NOMO-1 treated with dmso at 0.1 percent for 144 hours (cell line): ENCODE results near the gene DHRS3.
"Not testable (repeated sequence)": the region's sequence is repeated elsewhere in the genome, so short reads cannot be mapped to it uniquely, and the experiment has no call there.

Experiments used
- DNase-seq: peaks from one replicate; lab custom pipeline; 2025; ENCODE audit not compliant: unreplicated experiment; lab: John Stamatoyannopoulos, UW

The DHRS3 gene

DNA sequence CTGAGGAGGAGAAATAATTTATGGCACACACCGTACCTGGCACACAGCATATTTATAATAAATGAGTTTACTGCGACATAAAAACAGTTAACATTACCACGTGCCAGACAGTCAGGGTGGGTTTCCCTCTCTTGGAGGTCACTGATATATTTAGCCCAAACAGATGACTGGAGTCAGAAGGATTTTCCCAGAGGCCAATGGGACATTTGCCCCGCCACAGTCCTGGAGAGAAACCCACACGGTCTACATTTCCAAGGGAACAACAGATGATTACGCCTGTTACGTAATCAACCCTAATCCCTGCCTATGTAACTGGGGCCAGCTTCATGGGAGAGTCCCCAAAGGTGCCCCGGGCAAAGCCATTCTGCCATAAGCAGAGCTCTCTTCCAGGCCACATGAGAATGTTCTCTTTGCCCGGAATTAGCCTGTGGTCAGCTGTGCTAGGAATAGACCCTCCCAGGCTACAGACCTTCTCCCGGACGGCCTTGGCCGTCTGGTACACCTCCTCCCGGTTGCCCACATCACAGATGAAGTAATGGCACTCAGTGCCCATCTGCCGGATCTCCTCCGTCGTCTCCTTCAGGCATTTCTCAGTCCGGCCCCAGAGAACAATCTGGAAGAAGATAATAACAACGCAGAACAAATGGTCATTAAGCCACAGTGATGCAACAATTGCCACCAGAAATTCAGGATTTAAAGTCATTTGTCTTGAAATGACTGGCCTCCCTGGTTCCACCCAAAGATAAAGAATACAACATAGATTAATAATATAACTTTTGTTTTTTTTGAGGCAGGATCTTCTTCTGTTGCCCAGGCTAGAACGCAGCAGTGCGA lies 37.7 kb downstream of the DHRS3 start:
- DNase-seq = no peak

DNA sequence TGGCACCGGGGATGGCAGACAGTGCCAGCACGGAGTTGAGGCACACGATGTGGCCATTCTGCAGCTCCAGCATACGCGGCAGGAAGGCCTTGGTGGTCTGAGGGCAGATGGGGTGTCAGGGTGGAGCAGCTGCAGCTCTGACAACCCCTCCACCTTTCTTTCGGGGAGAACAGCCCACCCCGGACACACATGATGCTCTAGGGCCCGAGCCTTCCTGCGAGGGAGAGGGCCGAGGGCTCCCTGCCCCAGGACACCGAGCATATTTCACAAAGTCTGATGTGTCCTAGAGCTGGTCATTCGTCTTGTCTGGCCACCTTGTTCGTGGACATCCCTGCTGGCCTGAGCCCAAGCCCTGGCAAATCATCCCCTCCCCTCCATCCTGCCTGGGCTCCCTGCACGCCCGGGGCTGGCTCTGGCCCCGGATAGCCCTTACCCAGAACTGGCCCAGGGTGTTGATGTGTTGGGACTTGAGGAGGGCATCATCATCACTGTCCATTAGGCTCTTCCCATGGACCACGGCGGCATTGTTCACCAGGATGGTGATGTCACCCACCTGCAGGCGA lies 39.1 kb downstream of the DHRS3 start:
- no peak for DNase-seq

DNA sequence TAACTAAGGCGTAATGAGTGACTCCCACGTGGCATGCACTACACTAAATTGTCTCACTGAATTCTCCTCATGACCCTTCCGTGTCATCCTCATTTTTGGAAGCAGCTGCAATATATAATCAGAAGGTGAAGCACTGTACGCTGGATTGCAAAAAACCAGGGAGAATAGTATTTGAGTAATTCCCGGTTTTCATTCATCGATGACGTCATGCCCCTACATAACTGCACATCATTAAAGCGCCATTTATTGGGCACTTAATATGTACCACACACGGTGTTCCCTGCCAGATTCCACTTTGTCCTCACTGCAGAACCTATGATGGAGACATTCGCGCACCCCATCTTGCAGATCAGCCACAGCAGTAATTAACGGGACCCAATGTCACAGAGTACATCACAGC lies 41.0 kb downstream of the DHRS3 start:
- no peak for DNase-seq

DNA sequence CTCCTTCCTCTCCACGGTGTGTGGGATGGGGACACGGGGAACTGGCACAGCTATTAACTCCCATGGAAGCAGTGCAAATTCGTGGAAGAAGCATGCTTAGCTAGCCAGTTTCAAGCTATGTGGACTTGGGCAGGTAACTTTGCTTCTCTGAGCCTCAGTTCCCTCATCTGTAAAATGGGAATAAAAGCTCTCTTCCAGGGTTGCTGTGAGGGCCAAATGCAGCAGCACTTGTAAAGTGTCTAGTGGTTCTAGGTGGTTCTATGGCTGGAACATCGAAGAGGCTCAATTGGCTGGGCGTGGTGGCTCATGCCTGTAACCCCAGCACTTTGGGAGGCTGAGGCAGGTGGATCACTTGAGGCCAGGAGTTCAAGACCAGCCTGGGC lies 43.3 kb downstream of the DHRS3 start:
- DNase-seq = no peak

DNA sequence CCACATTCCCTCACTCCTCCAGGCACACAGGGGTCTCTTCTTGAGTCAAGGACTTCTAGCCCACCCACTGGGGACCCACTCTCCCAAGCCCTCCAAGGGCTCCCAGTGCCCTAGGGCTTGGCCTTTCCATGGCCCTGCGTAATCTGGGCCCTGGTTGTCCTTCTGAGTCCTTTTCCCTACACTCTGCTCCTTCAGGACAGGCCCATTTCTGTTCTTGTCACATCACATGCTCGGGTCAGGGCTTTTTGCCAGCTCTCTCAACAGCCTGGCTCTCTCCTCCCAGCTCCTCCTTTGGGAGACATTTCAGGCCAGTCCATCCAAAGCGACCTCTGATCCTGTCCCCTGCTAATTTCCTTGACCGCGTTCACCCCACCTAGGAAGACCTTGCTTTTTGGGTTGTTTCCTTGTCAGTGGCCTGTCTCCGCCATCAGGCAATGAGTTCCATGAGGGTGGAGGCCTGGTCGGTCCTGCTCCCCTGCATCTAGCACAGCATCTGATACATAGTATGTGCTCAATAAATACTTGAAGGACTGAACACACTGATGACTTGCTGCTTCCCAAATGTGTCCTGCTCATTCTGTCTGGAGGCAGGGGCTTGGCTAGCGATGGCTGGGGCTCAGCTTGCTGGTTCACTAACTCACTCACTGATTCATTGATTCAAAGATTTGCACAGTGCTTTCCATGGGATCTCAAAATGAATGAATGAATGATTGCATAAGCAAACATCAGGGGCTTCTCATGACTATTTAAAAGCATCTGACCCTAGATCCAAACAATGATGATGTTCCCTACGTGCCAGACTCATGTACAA lies 44.8 kb downstream of the DHRS3 start:
- DNase-seq = no peak

DNA sequence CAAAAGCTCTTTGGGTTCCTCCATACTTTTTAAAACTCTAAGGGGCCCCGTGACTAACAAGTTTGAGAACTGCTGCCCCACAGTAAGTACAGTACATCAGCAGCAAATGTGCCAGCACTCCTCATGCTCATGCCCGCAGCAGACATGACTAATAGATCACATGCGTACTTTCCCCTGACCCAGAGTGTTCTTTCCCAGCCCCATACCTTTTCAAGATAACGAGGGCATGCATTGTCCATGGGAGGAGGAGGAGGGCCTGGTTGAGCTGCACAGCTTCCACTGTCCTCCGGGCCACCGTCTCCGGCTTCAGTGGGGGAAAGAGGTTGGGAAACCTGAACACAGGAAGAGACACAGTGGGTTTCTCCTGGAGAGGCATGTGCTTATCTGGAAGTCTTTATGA lies 45.5 kb downstream of the DHRS3 start:
- no peak for DNase-seq

DNA sequence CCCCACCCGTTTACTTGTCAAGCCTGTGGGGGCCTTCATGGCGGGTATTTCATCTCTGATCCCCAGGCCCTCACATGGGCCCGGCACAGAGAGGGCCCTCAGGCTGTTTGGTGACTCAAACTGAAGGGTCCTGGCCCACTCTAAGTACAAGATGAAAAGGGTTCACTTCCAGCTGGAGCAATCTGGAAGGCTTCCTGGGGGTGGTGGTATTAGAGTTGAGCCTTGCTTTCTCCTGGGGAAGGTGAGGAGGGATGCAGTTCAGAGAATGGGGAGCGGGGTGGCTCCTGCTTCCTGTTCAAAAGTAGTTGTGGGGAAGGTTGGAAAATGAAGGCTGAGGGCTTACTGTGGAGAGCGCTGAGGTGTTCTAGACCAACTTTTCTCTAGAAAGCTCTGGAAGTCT lies 47.7 kb downstream of the DHRS3 start:
- no peak for DNase-seq

DNA sequence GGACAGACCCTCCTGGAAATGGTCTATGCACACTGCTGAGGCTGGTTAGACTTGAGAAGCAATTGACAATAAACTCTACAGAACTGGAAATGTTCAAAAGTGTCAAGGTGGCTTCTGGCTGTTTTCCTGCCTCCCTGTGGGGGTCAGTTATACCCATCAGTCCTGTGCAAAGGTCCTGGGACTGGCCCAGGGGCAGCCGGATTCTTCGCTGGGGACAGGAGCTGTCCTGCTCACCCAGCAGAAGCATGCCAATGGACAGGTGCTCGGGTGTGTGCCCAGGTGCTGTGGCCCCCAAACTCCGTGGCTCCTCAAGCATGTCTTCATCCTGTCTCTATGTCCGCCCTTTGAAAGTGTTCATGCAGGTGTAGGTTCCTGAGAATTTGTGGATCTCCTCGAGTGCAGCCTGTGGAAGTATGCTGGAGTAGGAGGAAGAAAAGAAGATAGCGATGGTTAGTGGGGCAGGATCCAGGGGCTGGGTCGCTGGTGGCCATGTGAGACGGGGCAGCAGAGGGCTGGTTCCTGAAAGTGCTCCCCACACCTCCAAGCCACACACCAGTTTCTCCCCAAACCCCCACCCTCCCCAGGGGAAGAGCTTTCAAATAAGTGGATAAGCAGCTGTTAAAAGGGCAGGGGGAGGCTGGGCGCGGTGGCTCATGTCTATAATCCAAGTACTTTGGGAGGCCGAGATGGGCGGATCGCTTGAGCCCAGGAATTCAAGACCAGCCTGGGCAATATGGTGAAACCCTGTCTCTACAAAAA lies 49.8 kb downstream of the DHRS3 start:
- no peak for DNase-seq

DNA sequence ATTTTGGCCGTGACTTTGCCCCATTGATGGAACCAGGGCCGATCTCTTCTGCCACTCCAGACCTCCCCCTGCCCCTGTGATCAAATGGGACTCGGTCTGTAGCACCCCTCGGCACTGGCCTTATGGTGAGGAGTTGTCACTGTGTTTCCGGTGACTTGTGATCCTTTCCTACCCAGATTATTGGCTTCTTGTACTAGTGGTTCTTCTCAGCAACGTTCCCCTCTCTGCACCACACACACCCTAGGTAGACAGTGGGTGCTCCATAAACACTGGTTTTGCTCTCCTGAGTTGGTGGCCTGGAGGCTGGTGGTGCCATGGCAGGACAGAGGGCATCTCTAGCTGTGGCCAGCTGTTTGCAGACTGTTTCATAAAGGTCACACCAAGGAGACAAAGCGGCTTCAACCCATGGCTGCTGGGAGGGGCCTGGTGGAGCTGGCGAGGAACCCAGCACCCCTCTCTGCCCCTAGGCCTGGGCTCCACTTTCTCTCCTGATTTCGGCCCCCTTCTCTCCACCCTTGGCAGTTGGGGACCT lies 50.7 kb downstream of the DHRS3 start:
- DNase-seq = no peak

DNA sequence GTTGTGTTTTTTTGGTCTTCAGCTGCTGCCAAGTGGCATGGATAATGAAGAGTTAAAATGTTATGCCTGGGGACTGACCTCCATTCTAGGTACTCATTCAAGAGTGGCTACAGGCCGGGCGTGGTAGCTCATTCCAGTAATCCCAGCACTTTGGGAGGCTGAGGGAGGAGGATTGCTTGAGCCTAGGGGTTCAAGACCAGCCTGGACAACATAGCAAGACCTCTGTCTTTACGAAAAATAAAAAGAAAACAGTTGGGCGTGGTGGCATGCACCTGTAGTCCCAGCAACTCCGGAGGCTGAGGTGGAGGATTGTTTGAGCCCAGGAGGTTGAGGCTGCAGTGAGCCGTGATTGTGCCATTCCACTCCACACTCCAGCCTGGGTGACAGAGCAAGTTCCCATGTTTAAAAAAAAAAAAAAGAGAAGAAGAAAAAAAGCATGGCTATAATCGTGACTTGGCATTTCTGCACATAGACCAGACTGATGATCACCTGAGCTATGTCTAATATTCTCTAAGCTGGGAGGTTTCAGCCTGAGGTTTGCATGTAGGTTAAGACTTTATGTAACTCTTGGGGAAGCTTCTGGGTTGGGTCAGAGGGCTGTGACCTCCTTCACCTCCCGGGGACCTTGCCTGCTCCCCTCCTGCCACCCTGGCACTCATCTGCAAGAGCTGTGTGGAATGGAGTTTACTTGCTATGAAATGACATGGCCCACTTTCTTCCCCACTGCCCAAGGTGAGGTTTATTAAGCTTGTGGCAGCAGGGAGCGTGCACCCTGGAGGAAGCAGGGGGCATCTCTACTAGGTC lies 51.3 kb downstream of the DHRS3 start:
- DNase-seq = no peak

DNA sequence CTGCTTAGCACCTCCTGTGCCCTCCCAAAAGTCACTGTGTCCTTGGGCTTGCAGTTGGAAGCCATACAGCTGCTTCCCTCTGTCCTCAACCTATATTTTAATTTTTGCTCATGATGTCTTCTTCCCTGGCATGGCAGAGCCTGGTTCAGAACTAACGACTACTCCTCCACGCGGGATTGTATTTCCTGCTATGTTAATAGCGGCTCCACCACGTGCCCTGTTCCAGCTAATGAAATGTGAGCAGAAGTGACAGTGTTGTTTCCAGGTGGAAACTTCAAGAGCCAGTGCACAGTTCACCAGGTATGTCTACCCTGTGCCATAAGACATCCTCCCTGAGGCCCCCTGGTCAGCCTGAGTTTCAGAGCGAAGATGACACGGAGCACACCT lies 52.1 kb downstream of the DHRS3 start:
- DNase-seq = no peak

DNA sequence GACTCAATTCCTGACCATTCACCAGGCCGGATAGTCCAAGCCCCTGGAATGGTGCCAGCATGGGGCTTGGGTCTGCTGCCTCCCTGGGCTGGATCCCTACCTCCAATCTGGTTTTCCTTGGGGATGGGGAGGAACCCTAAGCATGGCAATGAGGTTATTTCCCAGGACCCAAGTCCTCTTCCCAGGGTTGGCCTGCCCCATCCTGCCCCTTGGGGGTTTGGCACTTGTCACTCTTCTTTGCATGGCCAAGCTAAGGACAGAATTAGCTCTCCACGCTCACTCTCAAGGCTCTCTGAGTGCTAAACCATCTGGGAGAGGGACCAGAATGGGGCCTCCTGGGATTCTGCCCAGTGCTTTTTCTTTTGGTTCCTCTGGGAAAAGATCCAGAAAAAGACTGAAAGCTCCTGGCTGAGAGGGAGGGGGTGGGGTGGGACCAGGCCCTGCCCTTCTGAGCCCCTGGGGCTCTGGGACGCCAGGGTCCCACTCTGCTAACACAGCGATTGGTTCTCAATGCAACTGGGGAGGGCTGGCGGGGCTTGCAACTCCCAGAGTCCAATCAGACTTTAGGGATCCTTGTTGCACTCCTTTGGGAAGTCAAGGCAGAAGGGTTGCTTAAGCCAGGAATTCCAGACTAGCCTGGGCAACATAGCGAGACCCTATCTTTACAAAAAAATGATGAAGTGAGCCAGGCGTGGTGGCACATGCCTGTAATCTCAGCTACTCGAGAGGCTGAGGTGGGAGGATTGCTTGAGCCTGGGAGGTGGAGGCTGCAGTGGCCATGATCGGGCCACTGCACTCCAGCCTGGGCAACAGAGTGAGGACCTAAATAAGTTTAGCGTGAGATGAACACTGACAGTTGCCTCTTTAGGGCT lies 52.7 kb downstream of the DHRS3 start:
- DNase-seq = no peak

DNA sequence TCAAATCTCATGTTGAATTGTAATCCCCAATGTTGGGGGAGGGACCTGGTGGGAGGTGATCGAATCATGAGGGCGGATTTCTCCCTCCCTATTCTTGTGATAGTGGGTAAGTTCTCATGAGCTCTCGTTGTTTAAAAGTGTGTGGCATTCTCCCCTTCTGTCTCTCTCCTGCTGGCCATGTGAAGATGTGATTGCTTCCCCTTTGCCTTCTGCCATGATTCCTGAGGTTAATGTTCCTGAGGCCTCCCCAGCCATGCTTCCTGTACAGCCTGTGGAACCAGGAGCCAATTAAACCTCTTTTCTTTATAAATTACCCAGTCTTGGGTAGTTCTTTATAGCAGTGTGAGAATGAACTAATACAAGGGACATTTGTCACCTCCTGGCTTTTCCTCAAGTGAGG lies 53.8 kb downstream of the DHRS3 start:
- DNase-seq = not testable (repeated sequence)

DNA sequence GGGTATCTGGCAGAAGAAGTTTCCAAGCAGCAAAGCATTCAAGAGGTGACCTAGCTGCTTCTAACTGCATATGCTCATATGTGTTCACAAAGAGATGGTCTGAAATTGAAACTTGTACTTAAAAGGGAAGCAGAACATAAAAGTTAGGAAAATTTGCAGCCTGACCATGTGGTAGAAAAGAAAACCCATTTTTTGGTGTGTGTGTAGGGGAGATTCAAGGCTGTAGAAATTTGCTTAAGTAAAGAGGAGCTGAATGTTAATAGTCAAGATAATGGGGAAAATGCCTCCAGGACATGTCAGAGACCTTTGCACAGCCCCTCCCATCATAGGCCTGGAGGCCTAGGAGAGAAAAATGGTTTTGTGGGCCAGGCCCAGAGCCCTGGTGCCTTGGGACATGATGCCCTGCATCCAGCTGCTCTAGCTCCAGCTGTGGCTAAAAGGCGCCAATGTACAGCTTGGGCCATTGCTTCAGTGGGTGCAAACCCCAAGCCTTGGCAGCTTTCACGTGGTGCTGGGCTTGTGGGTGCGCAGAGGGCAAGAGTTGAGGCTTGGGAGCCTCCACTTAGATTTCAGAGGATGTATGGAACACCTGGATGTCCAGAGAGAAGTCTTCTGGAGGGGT lies 54.9 kb downstream of the DHRS3 start:
- no peak for DNase-seq

DNA sequence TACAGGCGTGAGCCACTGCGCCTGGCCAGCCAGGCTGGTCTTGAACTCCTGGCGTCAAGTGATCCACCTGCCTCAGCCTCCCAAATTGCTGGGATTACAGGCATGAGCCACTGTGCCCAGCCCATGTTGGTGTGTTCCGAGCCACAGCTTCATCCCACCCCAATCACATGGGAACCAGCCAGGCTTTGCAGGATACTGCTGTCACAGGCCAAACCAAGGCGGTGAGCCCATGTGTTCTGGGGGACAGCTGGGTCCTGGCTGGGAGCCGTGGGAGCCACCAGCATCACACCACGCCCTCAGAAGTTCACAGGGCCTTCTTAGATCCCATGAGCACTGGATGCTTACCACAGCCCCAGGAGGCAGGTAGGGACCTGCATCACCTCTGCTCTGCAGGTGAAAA lies 56.9 kb downstream of the DHRS3 start:
- DNase-seq = no peak

DNA sequence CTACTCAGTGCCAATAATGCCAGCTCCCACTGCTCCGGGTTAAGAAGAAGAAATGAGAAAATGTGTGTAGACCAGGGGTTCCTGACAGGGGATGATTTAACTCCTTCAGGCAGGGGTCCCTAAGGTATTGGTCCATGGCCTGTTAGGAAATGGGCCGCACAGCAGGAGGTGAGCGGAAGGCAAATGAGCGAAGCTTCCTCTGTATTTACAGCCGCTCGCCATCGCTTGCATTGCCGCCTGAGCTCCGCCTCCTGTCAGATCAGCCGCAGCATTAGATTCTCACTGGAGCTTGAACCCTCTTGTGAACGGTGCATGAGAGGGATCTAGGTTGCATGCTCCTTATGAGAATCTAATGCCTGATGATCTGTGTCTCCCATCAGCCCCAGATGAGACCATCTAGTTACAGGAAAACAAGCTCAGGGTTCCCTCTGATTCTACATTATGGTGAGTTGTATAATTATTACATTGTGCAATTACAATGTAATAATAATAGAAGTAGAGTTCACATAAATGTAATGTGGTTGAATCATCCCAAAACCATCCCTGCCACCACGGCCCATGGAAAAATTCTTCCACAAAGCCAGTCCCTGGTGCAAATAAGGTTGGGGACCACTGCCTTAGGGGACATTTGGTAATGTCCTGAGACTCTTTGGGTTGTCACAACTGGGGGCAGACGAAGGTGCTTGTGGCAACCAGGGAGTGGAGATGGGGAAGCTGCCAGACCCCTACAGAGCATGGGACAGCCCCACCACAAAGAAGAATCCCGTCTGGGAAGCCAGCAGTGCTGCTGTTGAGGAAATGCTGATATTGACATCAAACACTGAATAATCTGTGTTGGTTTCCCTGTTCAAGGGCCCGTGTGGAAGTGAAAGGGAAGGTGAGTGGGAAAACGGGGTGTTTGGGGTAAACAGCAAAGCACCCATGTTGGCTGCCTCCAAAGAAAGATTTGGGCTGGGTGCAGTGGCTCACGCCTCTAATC lies 60.8 kb downstream of the DHRS3 start:
- no peak for DNase-seq

DNA sequence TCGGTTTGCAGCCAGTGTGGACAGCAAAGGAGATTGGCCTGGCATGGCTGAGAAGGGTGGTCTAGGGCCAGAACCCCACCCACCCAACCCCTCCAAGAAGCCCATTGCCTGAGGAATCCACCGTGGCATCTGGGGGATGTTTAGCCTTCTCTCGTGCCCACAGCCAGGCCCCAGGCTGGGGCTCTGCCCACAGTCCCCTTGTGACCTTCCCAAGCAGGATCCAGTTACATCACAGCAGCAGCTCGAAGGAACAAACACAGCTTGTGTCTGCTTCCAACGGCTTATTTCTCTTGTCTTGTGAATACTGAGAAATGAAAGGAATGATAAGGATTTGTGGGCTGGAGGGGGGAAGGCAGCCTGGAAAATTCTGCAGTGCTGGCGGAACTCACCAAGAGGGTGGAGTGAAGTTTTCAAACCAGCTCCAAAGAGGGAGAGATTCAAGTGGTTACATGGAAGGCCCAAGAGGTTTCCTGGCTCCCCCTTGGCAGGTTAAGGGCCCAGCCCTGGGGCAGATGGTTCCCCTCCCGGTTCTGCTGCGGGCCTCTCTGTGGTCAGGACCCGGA lies 61.6 kb downstream of the DHRS3 start:
- DNase-seq = no peak
